ENCODE results near the gene CUZD1.
A peak's percentile ranks its signal among the peaks of the same experiment; 100 is the strongest.

CUZD1 gene

DNA sequence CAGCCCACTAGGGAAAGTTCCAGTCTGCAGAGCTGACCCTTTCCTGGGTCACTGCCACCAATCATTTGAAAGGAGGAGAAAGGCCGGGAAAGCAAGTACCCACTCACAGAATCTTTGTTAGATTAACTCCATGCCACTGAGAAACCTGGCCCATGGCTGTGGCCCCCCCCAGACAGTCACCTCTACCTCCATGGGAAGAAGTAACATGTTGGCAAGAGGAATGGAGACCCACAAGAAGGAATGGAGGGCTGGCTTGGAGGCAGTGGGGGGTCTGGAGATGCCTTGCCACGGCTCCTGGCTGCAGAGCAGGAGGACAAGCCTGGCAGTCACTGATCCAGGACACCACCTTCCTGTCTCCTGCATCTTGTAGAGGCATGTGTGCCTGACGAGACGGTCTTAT lies 32.9 kb downstream of the CUZD1 start:
- no peak for DNase-seq

DNA sequence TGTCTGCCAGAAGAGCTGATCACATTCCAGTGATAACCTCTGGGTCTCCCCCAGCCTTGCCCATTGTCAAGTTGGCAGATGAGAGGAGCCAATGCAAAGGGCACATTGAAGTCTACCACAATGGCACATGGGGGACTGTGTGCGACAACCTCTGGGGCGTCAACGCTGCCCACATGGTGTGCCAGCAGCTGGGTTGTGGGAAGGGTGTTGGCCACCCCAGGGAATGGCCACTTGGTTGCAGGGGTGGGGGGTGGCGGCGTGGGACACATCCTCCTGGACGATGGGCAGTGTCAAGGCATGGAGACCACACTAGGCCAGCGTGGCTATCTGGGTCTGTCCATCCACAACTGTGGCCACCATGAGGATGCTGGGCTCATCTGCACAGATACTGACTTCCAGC lies 43.4 kb downstream of the CUZD1 start:
- DNase-seq = no peak

DNA sequence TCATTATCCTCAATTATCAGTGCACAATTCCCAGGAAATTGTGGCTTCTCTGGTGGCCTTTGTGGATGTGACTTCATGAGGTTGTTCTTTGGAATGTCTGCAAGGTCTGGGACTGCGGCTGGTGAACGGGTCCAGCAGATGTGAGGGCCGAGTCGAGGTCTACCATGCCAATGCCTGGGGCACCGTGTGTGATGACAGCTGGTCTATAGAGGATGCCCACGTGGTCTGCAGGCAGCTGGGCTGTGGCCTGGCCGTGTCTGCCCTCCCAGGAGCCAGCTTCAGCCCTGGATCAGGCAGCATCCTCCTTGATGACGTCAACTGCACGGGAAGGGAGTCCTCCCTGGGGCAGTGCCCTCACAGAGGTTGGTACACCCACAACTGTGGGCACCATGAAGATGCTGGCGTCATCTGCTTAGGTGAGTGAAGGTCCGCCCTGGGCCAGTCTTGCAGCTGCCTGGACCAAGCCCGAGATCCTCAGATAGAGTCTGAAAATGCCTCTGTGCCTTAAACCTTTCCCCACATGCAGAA lies 46.9 kb downstream of the CUZD1 start:
- DNase-seq = no peak

DNA sequence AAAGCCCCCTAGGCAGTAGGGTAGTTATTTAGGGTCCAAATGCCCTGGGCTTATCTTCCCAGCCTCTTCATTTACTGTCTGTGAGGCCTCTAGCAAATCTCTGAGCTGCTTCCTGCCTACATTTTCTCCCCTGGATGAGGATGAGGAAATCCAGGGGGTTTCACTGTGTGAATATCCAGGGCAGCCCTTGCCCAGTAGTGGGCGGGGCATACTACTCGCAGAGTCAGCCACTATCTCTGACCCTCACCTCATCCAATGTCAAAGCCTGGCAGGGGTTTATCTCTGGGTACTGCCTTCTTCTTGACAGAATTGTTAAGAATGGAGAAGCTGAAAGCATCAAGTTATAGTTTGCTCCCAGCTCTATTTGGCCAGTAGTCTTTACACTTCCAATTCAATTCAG lies 48.9 kb downstream of the CUZD1 start:
- no peak for DNase-seq

GRCh38 chr10:122795924-122796323 lies 49.7 kb downstream of the CUZD1 start:
- no peak for DNase-seq

- DNase-seq = peak in 2 of 3 donors; percentile 8 to 15
Measured at GRCh38 chr10:122786269-122786668, 59.4 kb downstream of the CUZD1 start.

DNA sequence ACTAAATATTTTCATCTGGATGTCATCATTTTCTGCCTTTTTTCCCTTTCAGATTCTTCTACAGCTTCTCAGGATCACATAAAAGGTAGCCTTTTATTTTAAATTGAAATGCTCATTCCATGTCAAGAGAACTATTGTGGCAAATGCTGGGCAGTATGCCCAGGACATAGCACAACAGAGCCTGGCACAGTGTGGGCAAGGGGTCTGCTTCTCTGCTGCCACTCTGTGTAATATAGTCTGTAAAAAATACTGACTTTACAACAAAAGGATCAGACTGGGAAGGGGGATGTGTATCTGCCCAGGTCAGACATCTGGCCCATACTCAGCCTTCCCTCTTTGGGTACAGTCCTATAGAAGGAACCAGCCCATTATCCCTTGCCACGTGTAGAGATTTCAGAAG lies 62.7 kb downstream of the CUZD1 start:
- DNase-seq = no peak

All from suppressor macrophage treated with lipopolysaccharide for 1 hour (primary cell).